ENCODE measurements around the gene SP110.

Gene SP110

GRCh38 chr2:230166557-230167170 is 53.1 kb downstream of the SP110 start:
- no peak for DNase-seq (ENCODE audit: low read depth)
- no peak for TF ChIP-seq MAX (IDR thresholded peaks at IDR 0.05; ENCODE audit: low read depth, low read length)
- TF ChIP-seq POLR2A (IDR thresholded peaks at IDR 0.05; ENCODE audit: extremely low read depth, insufficient read length): no peak
- TF ChIP-seq MYC (IDR thresholded peaks at IDR 0.05; ENCODE audit: low read depth, low read length): no peak
- no peak for TF ChIP-seq CTCF (IDR thresholded peaks at IDR 0.05; ENCODE audit: low read depth, low read length)
- no peak overlapping the region for H3K4me3 ChIP-seq (ENCODE audit: low read depth, low read length)

GRCh38 chr2:230164139-230164538 is 55.6 kb downstream of the SP110 start:
- DNase-seq (ENCODE audit: low read depth): no peak
- no peak for TF ChIP-seq POLR2A (IDR thresholded peaks at IDR 0.05; ENCODE audit: extremely low read depth, insufficient read length)
- no peak for TF ChIP-seq MYC (IDR thresholded peaks at IDR 0.05; ENCODE audit: low read depth, low read length)
- TF ChIP-seq CTCF (IDR thresholded peaks at IDR 0.05; ENCODE audit: low read depth, low read length): no peak
- TF ChIP-seq MAX (IDR thresholded peaks at IDR 0.05; ENCODE audit: low read depth, low read length): no peak
- no peak overlapping the region for H3K4me3 ChIP-seq (ENCODE audit: low read depth, low read length)

GRCh38 chr2:230162981-230163380 is 56.8 kb downstream of the SP110 start:
- peak; percentile 75 for DNase-seq (ENCODE audit: low read depth)
- no peak overlapping the region for H3K4me3 ChIP-seq (ENCODE audit: low read depth, low read length)
- no peak for TF ChIP-seq MYC (IDR thresholded peaks at IDR 0.05; ENCODE audit: low read depth, low read length)
- peak; percentile 38 for TF ChIP-seq MAX (IDR thresholded peaks at IDR 0.05; ENCODE audit: low read depth, low read length)

GRCh38 chr2:230161184-230161583 is 58.6 kb downstream of the SP110 start:
- peak; percentile 76 for DNase-seq (ENCODE audit: low read depth)
- TF ChIP-seq POLR2A (IDR thresholded peaks at IDR 0.05; ENCODE audit: extremely low read depth, insufficient read length) (no peak), MYC (IDR thresholded peaks at IDR 0.05; ENCODE audit: low read depth, low read length) (no peak), MAX (IDR thresholded peaks at IDR 0.05; ENCODE audit: low read depth, low read length) (no peak), CTCF (IDR thresholded peaks at IDR 0.05; ENCODE audit: low read depth, low read length) (no peak)

GRCh38 chr2:230160112-230160660 is 59.6 kb downstream of the SP110 start:
- no peak overlapping the region for H3K4me3 ChIP-seq (ENCODE audit: low read depth, low read length)
- peak; percentile 79 for DNase-seq (ENCODE audit: low read depth)
- TF ChIP-seq MYC (IDR thresholded peaks at IDR 0.05; ENCODE audit: low read depth, low read length): no peak
- no peak for TF ChIP-seq POLR2A (IDR thresholded peaks at IDR 0.05; ENCODE audit: extremely low read depth, insufficient read length)
- peak; percentile 75 for TF ChIP-seq CTCF (IDR thresholded peaks at IDR 0.05; ENCODE audit: low read depth, low read length)

More at GRCh38 chr2:230161184-230161583, 58.6 kb downstream of the SP110 start:
- H3K4me3 ChIP-seq (ENCODE audit: low read depth, low read length): no peak overlapping the region

- no peak for DNase-seq (ENCODE audit: low read depth)
- no peak overlapping the region for H3K4me3 ChIP-seq (ENCODE audit: low read depth, low read length)
- TF ChIP-seq CTCF (IDR thresholded peaks at IDR 0.05; ENCODE audit: low read depth, low read length) (no peak), MAX (IDR thresholded peaks at IDR 0.05; ENCODE audit: low read depth, low read length) (no peak), POLR2A (IDR thresholded peaks at IDR 0.05; ENCODE audit: extremely low read depth, insufficient read length) (no peak), MYC (IDR thresholded peaks at IDR 0.05; ENCODE audit: low read depth, low read length) (no peak)
Observed at GRCh38 chr2:230158468-230158867, 61.3 kb downstream of the SP110 start.
